ENCODE data around the gene KCNQ1. TPM values are rescaled to one million over a fixed set of nuclear protein-coding genes. Genes with fewer than 3 reads are reported as not detected.
A peak's percentile ranks its signal among the peaks of the same experiment; 100 is the strongest.

The KCNQ1 gene
- polyA plus RNA-seq, 1 of the 3 experiments (the other 2 are of a cell fraction): 0.05 TPM

DNA sequence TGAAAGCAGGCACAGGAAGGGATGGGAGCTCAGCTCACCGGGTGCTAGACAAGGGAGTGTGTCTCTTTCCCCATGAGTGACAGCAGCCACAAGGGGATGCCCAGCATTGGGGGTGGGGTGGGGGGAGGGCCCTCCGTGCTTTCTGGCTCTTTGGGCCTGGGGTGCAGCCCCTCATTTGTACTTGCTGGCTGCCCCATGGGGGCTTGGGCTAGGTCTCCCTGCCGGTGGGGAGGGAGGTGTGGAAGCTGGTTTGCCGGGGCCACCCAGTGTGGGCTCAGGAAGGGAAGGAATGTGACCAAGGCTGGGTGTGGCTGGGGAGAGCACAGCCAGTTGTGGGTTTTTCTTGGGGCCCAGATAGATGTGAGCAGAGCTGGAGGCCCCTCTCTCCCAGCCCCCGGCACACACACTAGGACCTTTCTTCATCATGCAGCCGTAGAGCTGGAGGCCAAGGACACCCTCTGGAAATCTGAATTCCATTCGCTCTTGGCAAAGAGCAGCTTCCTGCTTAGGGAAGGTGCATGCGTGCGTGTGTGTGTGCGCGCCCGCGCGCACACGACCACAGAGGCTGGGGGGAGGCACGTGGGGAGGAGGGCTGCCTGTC is 229.2 kb downstream of the KCNQ1 start:
- Histone ChIP-seq H3K79me2 (ENCODE audit: insufficient read depth) (peaks cover 8% of the 10 kb centered on the region), H3F3A (replicated peaks; ENCODE audit: insufficient read depth) (no peaks in the 10 kb centered on the region), H3K4me2 (no peak overlapping the region), H2AFZ (ENCODE audit: low read depth) (no peak overlapping the region), H3K4me3 (ENCODE audit: low read depth in 2 of 2, low read length in 1 of 2) (no peak overlapping the region), H3K9ac (no peak overlapping the region), H3K27ac (ENCODE audit: low read depth in 2 of 2, low read length in 1 of 2) (peak overlapping the region in 1 of 2 experiments; percentile 89; a peak in 2 of 4 replicates), H3K4me1 (ENCODE audit: control insufficient read depth in 1 of 2, insufficient read depth in 2 of 2, low read depth in 1 of 2, low read length in 1 of 2) (peaks cover 0 to 71% of the 10 kb centered on the region in 2 experiments; a peak in 2 of 4 replicates), H4K20me1 (ENCODE audit: insufficient read depth) (no peaks in the 10 kb centered on the region), H3K27me3 (ENCODE audit: insufficient read depth) (no peaks in the 10 kb centered on the region), H3K36me3 (replicated peaks in 1 of 2; ENCODE audit: control insufficient read depth in 1 of 2, insufficient read depth in 2 of 2, low read length in 1 of 2) (no peaks in the 10 kb centered on the region), H3K9me2 (no peaks in the 10 kb centered on the region), H3K9me3 (no peaks in the 10 kb centered on the region)
- 89% methylated on average over 13 of the region's 16 CpGs for WGBS (ENCODE audit: low lambda C conversion rate)
- ChIA-PET CTCF (interaction anchor here (1.1 to 9.2 kb wide), 3 partner anchors 104 to 213 kb away, joined by 4 to 64 read pairs (median 9); no protein-coding TSS in a partner anchor), POLR2A (interaction anchor here (0.6 to 2.2 kb wide), 4 partner anchors 10 to 211 kb away, joined by 4 to 9 read pairs (median 4); partner anchors contain the start of genes CDKN1C and KCNQ1OT1)
- TF ChIP-seq RFX5 (IDR thresholded peaks at IDR 0.05; ENCODE audit: low read length) (no peak), SMC3 (IDR thresholded peaks at IDR 0.05; ENCODE audit: low read depth, low read length) (no peak), SIN3A (IDR thresholded peaks at IDR 0.05; ENCODE audit: borderline replicate concordance, low read depth, low read length) (no peak), TAF1 (IDR thresholded peaks at IDR 0.05; ENCODE audit: borderline replicate concordance, low read depth, low read length) (no peak), TCF12 (IDR thresholded peaks at IDR 0.05) (no peak), RAD21 (IDR thresholded peaks at IDR 0.05; ENCODE audit: low read length) (no peak), EP300 (IDR thresholded peaks at IDR 0.05; ENCODE audit: borderline replicate concordance in 1 of 2, low read depth in 1 of 2, low read length in 1 of 2) (no peak), FOXJ3 (CRISPR knock-in tag; IDR thresholded peaks at IDR 0.05) (no peak)
- TF ChIP-seq, protein P1, sequence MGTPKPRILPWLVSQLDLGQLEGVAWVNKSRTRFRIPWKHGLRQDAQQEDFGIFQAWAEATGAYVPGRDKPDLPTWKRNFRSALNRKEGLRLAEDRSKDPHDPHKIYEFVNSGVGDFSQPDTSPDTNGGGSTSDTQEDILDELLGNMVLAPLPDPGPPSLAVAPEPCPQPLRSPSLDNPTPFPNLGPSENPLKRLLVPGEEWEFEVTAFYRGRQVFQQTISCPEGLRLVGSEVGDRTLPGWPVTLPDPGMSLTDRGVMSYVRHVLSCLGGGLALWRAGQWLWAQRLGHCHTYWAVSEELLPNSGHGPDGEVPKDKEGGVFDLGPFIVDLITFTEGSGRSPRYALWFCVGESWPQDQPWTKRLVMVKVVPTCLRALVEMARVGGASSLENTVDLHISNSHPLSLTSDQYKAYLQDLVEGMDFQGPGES (IDR thresholded peaks at IDR 0.05; ENCODE audit: low read depth, low read length): no peak
- TF ChIP-seq, protein P2, sequence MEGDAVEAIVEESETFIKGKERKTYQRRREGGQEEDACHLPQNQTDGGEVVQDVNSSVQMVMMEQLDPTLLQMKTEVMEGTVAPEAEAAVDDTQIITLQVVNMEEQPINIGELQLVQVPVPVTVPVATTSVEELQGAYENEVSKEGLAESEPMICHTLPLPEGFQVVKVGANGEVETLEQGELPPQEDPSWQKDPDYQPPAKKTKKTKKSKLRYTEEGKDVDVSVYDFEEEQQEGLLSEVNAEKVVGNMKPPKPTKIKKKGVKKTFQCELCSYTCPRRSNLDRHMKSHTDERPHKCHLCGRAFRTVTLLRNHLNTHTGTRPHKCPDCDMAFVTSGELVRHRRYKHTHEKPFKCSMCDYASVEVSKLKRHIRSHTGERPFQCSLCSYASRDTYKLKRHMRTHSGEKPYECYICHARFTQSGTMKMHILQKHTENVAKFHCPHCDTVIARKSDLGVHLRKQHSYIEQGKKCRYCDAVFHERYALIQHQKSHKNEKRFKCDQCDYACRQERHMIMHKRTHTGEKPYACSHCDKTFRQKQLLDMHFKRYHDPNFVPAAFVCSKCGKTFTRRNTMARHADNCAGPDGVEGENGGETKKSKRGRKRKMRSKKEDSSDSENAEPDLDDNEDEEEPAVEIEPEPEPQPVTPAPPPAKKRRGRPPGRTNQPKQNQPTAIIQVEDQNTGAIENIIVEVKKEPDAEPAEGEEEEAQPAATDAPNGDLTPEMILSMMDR (IDR thresholded peaks at IDR 0.05): no peak
- DNase-seq: no peak

DNA sequence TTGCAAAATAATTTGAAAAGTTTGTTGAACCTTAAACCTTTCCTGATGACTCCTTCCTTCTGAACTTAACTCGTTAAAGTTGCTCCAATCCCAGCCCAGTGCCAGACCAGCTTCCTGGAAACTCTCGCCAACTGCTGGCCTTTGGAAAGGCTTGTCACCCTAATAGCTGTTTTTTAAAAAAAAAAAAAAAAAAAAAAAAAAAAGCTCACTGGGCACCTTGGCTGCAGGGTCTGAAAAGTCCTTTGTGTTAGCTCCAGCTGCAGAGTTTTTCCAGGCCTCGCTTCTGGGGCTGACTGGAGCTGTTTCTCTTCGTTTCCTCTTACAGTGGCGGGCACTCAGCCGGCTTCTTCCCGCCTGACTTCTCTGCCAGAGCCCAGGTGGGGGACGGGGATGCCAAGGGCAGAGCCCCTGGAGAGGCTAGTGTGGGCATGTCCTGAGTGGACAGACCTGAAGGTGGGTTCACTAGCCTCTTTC is 229.9 kb downstream of the KCNQ1 start:
- no peak overlapping the region for H3K4me3 ChIP-seq (ENCODE audit: low read depth in 2 of 2, low read length in 1 of 2)
- H3K36me3 ChIP-seq (replicated peaks in 1 of 2; ENCODE audit: control insufficient read depth in 1 of 2, insufficient read depth in 2 of 2, low read length in 1 of 2): no peaks in the 10 kb centered on the region
- no peaks in the 10 kb centered on the region for H3K9me3 ChIP-seq
- no peak overlapping the region for H3K4me2 ChIP-seq
- no peak for TF ChIP-seq MAX (IDR thresholded peaks at IDR 0.05; ENCODE audit: low read depth)
- TF ChIP-seq RAD21 (IDR thresholded peaks at IDR 0.05; ENCODE audit: low read length): 0 out of 2 replicates have a peak, but pooled peaks have one; percentile 3
- TF ChIP-seq RCOR1 (IDR thresholded peaks at IDR 0.05; ENCODE audit: low read length): 0 out of 2 replicates have a peak, but pooled peaks have one; percentile 23
- TF ChIP-seq, protein P3, sequence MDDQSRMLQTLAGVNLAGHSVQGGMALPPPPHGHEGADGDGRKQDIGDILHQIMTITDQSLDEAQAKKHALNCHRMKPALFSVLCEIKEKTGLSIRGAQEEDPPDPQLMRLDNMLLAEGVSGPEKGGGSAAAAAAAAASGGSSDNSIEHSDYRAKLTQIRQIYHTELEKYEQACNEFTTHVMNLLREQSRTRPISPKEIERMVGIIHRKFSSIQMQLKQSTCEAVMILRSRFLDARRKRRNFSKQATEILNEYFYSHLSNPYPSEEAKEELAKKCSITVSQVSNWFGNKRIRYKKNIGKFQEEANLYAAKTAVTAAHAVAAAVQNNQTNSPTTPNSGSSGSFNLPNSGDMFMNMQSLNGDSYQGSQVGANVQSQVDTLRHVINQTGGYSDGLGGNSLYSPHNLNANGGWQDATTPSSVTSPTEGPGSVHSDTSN (IDR thresholded peaks at IDR 0.05): no peak
- TF ChIP-seq FOXJ3 (CRISPR knock-in tag; IDR thresholded peaks at IDR 0.05): no peak
- no peak for TF ChIP-seq RXRA (IDR thresholded peaks at IDR 0.05; ENCODE audit: borderline replicate concordance, low read depth)
- ChIA-PET CTCF (interaction anchor here (1.1 to 9.2 kb wide), 4 partner anchors 103 to 213 kb away, joined by 4 to 64 read pairs (median 6); no protein-coding TSS in a partner anchor), POLR2A (interaction anchor here (0.6 to 2.2 kb wide), 4 partner anchors 10 to 211 kb away, joined by 4 to 9 read pairs (median 4); partner anchors contain the start of genes CDKN1C and KCNQ1OT1)
- H2AFZ ChIP-seq (ENCODE audit: low read depth): no peak overlapping the region
- H3K79me2 ChIP-seq (ENCODE audit: insufficient read depth): peaks cover 8% of the 10 kb centered on the region
- H4K20me1 ChIP-seq (ENCODE audit: insufficient read depth): 0 out of 2 replicates have a peak, but pooled peaks cover 3% of the 10 kb centered on the region
- peak; percentile 73 for DNase-seq
- H3K4me1 ChIP-seq (ENCODE audit: control insufficient read depth in 1 of 2, insufficient read depth in 2 of 2, low read depth in 1 of 2, low read length in 1 of 2): peaks cover 0 to 66% of the 10 kb centered on the region in 2 experiments; a peak in 2 of 4 replicates
- 61% methylated on average over 8 of the region's 8 CpGs for WGBS (ENCODE audit: low lambda C conversion rate)
- peak overlapping the region in 1 of 2 experiments; percentile 89; a peak in 2 of 4 replicates for H3K27ac ChIP-seq (ENCODE audit: low read depth in 2 of 2, low read length in 1 of 2)
- H3F3A ChIP-seq (replicated peaks; ENCODE audit: insufficient read depth): no peaks in the 10 kb centered on the region
- no peaks in the 10 kb centered on the region for H3K27me3 ChIP-seq (ENCODE audit: insufficient read depth)
- no peaks in the 10 kb centered on the region for H3K9me2 ChIP-seq
- no peak overlapping the region for H3K9ac ChIP-seq

All from SK-N-SH (cell line).